ENCODE data around the gene SULT2A1. TPM values are rescaled to one million over a fixed set of nuclear protein-coding genes. Genes with fewer than 3 reads are reported as not detected.

SULT2A1 gene
- total RNA-seq, 1 experiment from 2014 or later = not detected

- CTCF ChIA-PET = no interaction called here
- Histone ChIP-seq H3K4me3 (ENCODE audit: low read length) (no peak overlapping the region), H2AFZ (ENCODE audit: low read length) (no peak overlapping the region), H3K36me3 (ENCODE audit: low read depth, low read length) (no peaks in the 10 kb centered on the region), H3K9ac (ENCODE audit: low read length) (no peak overlapping the region), H3K27me3 (ENCODE audit: low read length) (no peaks in the 10 kb centered on the region), H3K9me3 (ENCODE audit: low read length) (no peaks in the 10 kb centered on the region), H3K27ac (ENCODE audit: low read length) (no peak overlapping the region), H3K4me1 (ENCODE audit: insufficient read depth, low read length) (no peaks in the 10 kb centered on the region), H3K79me2 (ENCODE audit: low read length) (no peaks in the 10 kb centered on the region), H3F3A (ENCODE audit: low read length, unreplicated experiment) (no peaks in the 10 kb centered on the region), H3K4me2 (ENCODE audit: low read length) (no peak overlapping the region), H4K20me1 (ENCODE audit: low read length) (no peaks in the 10 kb centered on the region), H3K9me2 (replicated peaks; ENCODE audit: low read length) (no peaks in the 10 kb centered on the region)
- POLR2A ChIA-PET (ENCODE audit: unreplicated experiment) = no interaction called here
- BruUV-seq (replicated peaks) = no TSS peak
- TF ChIP-seq EZH2 (IDR thresholded peaks at IDR 0.05; ENCODE audit: low read length, unreplicated experiment) = no peak
- TF ChIP-seq EZH2phosphoT487 (IDR thresholded peaks at IDR 0.05; ENCODE audit: borderline replicate concordance, low read length) = no peak
- TF ChIP-seq CTCF (conservative IDR thresholded peaks at IDR 0.05; ENCODE audit: low read depth, low read length) = no peak
- DNase-seq (no peak), ATAC-seq (no peak)
- intact Hi-C loops (cut with micrococcal nuclease) = no loop called here
Measured at GRCh38 chr19:47896773-47897172, 10.7 kb upstream of the SULT2A1 start.

GRCh38 chr19:47896019-47896418, 9.9 kb upstream of the SULT2A1 start:
- no TSS peak for BruUV-seq (replicated peaks)
- intact Hi-C loops (cut with micrococcal nuclease) = no loop called here
- TF ChIP-seq EZH2 (IDR thresholded peaks at IDR 0.05; ENCODE audit: low read length, unreplicated experiment) (no peak), EZH2phosphoT487 (IDR thresholded peaks at IDR 0.05; ENCODE audit: borderline replicate concordance, low read length) (no peak), CTCF (conservative IDR thresholded peaks at IDR 0.05; ENCODE audit: low read depth, low read length) (no peak)
- Histone ChIP-seq H3K9ac (ENCODE audit: low read length) (no peak overlapping the region), H2AFZ (ENCODE audit: low read length) (no peak overlapping the region), H3K27me3 (ENCODE audit: low read length) (no peaks in the 10 kb centered on the region), H3K27ac (ENCODE audit: low read length) (no peak overlapping the region), H3K4me2 (ENCODE audit: low read length) (no peak overlapping the region), H3K9me2 (replicated peaks; ENCODE audit: low read length) (no peaks in the 10 kb centered on the region), H3F3A (ENCODE audit: low read length, unreplicated experiment) (no peaks in the 10 kb centered on the region), H3K36me3 (ENCODE audit: low read depth, low read length) (no peaks in the 10 kb centered on the region), H3K4me3 (ENCODE audit: low read length) (no peak overlapping the region), H3K4me1 (ENCODE audit: insufficient read depth, low read length) (no peaks in the 10 kb centered on the region), H4K20me1 (ENCODE audit: low read length) (no peaks in the 10 kb centered on the region), H3K79me2 (ENCODE audit: low read length) (no peaks in the 10 kb centered on the region), H3K9me3 (ENCODE audit: low read length) (no peaks in the 10 kb centered on the region)
- ATAC-seq (no peak), DNase-seq (no peak)
- ChIA-PET POLR2A (ENCODE audit: unreplicated experiment) (no interaction called here), CTCF (no interaction called here)

- H3K27ac ChIP-seq (ENCODE audit: low read length) = no peak overlapping the region
- DNase-seq (no peak), ATAC-seq (no peak)
- H3F3A ChIP-seq (ENCODE audit: low read length, unreplicated experiment) = no peaks in the 10 kb centered on the region
- H3K9me2 ChIP-seq (replicated peaks; ENCODE audit: low read length) = no peaks in the 10 kb centered on the region
- TF ChIP-seq CTCF (conservative IDR thresholded peaks at IDR 0.05; ENCODE audit: low read depth, low read length) (no peak), EZH2 (IDR thresholded peaks at IDR 0.05; ENCODE audit: low read length, unreplicated experiment) (no peak), EZH2phosphoT487 (IDR thresholded peaks at IDR 0.05; ENCODE audit: borderline replicate concordance, low read length) (no peak)
- no peaks in the 10 kb centered on the region for H3K79me2 ChIP-seq (ENCODE audit: low read length)
- no peaks in the 10 kb centered on the region for H3K4me1 ChIP-seq (ENCODE audit: insufficient read depth, low read length)
- no peak overlapping the region for H3K4me3 ChIP-seq (ENCODE audit: low read length)
- no peaks in the 10 kb centered on the region for H3K27me3 ChIP-seq (ENCODE audit: low read length)
- POLR2A ChIA-PET (ENCODE audit: unreplicated experiment) = no interaction called here
- CTCF ChIA-PET = no interaction called here
- H2AFZ ChIP-seq (ENCODE audit: low read length) = no peak overlapping the region
- no peak overlapping the region for H3K9ac ChIP-seq (ENCODE audit: low read length)
- no peaks in the 10 kb centered on the region for H3K36me3 ChIP-seq (ENCODE audit: low read depth, low read length)
- no TSS peak for BruUV-seq (replicated peaks)
- H3K9me3 ChIP-seq (ENCODE audit: low read length) = no peaks in the 10 kb centered on the region
- intact Hi-C loops (cut with micrococcal nuclease) = no loop called here
- no peak overlapping the region for H3K4me2 ChIP-seq (ENCODE audit: low read length)
- no peaks in the 10 kb centered on the region for H4K20me1 ChIP-seq (ENCODE audit: low read length)
Measured at GRCh38 chr19:47895165-47895782, 9.2 kb upstream of the SULT2A1 start.

Measured in PC-3 (cell line).